ENCODE measurements around the gene TCF25.
"Not testable (repeated sequence)": the region's sequence is repeated elsewhere in the genome, so short reads cannot be mapped to it uniquely, and the experiment has no call there.

The TCF25 gene

DNA sequence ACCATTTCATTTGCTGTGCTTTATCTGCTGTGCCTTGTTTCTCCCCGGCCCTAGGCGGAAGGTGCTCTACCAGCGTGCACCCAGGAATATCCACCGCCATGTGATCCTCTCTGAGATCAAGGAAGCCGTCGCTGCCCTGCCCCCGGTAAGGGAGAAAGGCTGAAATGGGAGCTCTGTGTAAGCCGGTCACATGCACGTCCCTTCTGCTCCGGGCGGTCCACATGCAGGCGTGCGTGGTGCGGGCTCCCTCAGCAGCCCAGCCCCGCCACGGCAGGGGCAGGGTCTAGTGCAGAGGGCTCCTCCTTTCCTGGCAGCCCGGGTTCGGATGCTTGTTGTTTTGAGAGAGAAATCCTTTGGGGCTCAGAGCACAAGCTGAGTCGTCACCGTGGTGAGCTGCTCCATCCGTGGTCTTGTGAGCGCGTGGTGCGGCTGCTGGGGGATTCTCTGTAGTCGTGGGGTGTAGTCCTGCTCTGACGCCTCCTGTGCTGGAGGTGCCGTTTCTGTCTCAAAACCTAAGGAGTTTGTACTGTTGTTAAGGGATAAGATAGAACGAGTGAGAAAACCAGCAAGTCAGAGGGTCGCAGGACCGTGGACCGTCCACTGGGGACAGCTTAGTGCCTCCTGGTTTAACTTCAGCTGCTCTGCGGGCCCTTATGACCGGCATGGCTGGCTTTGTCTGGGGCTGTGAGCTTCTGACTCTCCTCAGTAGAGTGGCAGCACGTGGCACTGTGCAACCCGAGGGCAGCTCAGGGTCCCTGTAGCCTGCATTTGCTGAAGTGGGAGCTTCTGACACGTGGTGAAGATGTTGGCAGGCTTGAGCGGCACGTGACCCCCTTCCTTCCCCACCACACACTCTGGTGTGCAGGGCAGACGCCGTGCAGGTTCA lies 33.0 kb downstream of the TCF25 start:
- FAIRE-seq, result no peak

DNA sequence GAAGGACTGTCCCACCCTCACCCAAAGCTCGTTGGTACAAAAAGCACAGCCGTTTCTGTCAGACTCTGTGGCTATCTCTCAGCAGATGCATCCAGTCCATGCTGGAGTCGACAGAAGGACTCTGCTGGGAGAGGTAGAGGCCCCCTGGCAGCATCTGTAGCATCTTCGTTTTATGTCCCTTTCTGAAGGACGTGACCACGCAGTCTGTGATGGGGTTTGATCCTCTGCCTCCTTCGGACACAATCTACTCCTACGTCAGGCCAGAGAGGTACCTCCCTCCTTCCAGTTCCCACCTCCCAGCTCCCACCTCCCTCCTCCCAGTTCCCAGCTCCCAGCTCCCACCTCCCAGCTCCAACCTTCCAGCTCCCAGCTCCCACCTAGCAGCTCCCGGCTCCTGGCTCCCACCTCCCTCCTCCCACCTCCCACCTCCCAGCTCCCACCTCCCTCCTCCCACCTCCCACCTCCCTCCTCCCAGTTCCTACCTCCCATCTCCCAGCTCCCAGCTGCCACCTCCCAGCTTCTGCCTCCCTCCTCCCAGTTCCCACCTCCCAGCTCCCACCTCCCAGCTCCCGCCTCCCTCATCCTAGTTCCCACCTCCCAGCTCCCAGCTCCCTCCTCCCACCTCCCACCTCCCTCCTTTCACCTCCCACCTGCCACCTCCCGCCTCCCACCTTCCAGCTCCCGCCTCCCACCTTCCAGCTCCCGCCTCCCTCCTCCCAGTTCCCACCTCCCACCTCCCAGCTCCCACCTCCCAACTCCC lies 33.8 kb downstream of the TCF25 start:
- no peak for FAIRE-seq

DNA sequence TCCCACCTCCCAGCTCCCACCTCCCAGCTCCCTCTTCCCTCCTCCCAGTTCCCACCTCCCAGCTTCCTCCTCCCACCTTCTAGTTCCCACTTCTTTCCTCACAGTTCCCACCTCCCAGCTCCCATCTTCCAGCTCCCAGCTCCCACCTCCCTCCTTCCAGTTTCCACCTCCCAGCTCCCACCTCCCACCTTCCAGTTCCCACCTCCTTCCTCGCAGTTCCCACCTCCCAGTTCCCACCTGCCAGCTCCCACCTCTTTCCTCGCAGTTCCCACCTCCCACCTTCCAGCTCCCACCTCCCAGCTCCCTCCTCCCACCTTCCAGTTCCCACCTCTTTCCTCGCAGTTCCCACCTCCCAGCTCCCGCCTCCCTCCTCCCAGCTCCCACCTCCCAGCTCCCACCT lies 34.8 kb downstream of the TCF25 start:
- no peak for FAIRE-seq

DNA sequence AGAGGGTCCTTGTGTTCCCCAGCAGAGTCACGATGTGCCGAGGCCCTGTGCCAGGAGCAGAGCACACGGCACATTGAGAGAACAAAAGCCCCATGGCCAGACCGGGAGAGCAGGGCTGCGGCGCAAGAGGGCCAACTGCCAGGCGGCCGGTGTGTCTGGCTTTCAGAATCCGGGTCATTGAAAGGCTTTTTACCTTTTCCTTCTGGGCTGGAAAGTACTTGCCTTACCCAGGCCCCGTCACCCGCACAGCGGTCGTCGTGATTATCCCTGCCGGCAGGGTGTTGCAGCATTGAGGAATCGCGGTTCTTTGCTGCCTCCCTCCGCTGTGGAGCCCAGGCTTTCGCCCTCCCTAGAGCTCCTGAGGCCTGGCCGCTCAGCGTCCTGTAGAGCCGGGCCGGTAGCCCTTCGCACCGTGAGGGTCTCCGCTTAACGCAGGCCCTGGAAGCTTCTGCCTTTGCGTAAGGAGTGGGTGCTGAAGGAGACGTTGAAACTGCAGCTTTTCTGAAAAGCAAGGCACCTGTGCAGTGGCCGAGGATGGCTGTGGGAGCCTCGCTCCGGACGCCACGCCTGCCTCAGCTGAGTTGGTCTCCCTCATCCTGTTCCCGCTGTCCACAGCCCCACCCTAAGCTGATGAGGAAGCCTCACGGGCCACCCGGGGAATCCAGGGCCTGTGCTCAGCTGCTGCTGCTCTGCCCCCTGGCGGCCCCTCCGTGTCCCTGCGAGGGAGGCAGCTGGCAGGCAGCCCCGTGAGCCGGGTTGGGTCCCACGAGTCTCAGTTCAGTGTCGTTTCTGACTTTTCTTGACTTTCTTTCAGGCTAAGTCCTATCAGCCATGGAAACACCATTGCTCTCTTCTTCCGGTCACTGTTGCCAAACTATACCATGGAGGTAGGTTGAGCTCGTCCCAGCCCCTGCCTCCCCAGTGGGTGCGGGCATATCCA lies 36.7 kb downstream of the TCF25 start:
- FAIRE-seq, result no peak

DNA sequence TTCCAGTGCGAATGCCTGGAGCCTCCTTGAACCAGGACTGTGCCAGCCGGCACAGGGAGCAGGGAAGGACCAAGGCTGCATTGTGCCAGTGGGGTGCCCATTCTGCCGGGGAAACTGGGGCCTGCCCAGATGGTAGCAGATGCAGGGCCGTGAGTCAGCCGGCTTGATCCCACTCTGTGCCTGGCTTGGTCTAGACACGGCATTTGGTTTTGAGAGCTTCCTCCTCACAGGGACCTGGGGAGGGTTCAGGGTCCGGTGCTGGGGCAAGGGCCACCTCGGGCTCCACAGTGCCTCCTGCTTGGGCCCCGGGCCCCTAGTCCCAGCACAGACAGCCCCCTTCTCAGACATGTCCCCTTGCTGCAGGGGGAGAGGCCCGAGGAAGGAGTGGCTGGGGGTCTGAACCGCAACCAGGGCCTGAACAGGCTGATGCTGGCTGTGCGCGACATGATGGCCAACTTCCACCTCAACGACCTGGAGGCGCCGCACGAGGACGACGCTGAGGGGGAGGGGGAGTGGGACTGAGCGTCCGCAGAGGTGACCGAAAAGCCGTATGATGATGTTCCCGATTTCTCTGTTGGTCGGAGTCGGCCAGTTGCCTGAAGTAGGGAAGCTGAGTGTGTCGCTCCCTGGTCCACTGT lies 37.4 kb downstream of the TCF25 start:
- no peak for FAIRE-seq

DNA sequence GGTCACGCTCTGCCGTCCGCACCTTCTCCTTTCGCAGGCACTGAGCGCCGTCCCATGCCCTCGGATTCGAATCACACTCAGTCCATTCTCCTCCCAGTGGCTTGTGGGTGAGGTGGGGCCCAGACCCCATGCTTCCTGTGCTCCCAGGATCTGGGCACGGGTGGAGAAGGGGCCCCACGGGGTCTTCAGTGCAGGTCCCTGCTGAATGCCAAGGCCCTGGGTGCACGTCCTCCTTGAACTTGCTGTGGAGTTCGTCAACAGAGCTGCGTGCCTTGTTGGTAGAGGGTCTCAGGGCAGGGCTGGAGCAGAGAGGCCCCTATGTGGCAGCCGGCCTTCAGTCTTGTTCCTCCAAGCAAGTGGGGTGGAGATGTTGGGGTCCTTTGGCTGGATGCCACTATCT lies 38.0 kb downstream of the TCF25 start:
- FAIRE-seq, result no peak

DNA sequence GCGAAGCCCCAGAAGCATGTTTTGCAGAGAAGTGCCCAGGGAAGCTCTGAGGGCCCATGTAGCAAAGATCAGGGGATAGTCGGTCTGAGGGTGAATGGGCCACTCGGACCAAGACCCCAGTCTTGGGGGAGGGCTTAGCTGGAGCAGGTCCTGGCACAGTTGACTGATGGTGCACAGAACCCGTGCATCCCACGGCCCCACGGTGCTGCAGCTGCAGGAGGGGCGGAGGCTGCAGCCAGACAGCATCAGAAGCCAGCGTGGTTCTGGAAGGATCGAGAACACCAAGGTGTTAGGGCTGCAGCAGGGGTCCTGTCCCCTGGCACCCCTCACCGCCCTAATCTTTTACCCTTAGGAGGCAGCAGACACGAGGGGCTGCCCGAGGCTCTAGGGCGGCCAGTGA lies 38.8 kb downstream of the TCF25 start:
- no peak for FAIRE-seq

DNA sequence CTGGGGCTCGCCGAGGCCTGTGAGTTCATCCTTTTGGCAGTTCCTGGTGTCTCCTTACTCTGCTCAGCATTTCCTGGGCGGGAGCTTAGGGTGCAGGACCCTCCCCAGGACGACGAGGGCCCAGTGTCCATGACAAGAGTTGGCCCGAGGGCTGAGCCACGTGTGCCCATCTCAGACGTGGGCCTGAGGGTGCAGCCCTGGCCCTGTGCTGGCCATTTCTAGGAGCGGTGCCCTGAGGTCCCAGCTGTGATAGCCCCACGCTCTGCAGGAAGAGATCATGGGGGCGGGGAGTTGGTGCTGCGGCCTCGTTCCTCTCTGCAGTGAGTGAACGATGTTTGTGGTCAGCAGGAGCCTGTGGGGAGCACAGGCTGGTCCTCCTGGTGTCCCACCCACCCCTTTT lies 39.2 kb downstream of the TCF25 start:
- FAIRE-seq, result no peak

DNA sequence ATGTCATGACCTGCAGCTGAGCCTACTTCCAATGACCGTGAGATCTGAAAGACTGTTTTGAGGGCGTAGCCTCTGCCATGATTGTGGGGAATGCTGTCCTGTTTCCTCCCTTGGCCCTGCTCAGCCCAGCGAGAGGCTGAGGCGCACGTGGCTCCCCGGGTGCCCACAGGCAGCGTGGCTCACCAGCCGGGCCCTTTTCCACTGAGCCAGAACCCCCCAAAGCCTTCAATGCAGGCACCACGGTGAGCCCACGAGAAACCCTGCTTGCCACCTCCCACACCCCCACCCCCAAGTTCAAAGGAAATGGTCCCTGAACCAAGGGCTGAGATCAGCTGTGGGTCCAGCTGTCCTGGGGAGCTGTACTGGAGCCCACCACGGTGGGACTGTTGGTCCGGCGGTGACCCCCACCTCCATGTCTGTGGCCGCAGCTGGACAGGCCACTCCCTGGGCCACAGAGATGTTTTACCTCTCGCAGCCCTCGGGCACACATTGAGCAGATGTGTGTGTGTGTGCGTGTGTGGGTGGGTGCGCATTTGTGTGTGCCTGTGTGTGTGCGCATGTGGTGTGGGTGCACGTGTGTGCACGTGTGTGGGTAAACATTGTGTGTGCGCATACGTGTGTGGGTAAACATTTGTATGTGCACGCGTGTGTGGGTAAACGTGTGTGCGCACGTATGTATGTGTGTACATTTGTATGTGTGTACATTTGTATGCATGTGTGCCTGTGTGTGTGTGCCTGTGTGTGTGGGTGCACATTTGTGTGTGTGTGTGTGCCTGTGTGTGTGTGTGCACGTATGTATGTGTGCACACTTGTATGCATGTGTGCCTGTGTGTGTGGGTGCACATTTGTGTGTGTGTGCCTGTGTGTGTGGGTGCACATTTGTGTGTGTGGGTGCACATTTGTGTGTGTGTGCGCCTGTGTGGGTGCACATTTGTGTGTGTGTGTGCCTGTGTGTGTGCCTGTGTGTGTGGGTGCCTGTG lies 40.3 kb downstream of the TCF25 start:
- FAIRE-seq, result no peak

DNA sequence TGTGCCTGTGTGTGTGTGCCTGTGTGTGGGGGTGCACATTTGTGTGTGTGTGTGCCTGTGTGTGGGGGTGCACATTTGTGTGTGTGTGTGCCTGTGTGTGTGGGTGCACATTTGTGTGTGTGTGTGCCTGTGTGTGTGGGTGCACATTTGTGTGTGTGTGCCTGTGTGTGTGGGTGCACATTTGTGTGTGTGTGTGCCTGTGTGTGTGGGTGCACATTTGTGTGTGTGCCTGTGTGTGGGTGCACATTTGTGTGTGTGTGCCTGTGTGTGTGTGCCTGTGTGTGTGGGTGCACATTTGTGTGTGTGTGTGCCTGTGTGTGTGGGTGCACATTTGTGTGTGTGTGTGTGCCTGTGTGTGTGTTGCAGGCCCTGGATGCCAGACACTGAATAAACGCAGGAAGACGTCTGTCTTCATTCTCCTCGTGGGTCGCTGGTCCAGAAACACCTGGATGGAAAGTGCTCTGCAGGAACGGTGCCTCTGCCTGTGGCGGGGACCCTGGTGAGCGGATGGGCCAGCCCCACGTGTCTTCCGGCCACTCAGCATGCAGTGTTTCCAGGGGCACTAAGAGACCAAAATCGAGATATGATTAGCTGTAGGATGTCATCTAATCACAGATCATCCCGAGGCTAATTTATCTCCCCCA lies 41.4 kb downstream of the TCF25 start:
- not testable (repeated sequence) for FAIRE-seq

DNA sequence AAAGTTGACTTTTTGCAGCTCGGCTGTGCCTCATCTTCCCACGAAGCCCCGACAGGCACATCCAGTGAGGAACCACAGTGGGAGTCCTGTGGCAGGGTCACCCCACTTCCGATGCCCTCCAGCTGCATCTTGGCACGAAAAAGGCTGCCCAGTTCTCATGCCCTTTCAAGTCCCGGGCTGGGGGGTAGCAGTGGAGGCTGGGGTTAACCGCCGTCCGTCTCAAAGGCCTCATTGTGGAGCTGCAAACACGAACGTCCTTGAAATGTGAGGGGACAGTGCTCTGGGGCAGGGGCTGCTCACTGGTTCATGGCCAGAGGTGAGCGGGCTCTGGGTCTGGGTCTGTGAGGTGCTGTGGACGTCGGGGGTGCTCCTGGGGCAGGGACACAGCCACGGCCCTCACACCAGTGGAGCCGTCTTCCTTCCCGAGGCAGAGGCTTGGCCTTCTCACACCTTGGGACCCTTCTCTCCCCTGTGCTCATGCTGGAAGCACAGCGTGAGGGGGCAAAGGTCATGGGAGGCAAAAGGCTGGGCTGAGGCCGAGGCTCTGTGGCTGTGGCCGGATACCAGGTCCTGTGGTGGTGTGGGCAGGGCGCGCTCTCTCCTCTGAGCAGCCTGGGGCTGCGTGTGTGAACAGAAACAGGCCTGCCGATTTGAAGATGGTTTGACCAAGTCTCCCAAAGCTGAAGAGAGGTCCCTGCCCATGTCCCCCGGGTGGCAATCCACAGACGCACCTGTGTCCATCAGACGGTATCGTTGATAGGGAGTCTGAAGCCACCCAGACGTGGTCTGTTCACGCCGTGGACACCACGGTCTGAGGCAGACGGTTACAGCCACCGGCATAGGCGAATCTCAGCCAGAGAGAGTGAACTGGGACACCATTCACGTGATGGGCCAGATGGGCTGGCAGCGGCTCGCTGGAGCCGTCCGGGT lies 42.2 kb downstream of the TCF25 start:
- FAIRE-seq, result no peak

DNA sequence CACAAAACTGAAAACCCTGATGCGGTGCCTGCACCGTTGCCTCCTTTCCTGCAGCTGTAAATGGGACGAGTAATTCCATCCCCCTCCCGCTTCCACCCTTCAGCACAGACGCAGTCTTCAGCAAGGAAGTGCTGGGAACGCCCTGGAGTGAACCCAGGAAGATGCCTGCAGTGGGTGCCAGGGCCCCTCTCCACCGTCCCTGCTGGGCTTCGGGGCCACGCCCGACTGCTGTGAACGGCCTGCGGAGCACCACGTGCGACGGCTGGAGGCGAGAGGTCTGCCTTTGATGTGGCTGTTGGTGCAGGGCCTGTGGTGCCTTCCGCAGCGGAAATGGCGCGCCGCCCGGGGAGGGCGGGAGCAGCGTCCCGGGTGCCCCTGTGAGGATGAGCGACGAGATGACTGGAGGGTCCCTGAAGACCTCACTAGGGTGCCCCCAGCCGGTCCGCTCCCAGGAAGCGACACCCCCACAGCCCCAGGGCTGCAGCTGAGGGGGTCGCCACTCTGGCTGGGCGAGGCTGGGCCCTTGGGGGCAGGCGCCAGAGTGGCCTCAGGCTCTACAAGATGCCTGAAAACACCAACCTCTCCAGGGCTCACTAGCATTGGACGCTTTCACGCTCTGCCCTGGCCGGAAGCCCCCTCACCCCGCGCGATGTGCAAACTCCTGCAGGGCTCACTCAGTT lies 44.5 kb downstream of the TCF25 start:
- no peak for FAIRE-seq

DNA sequence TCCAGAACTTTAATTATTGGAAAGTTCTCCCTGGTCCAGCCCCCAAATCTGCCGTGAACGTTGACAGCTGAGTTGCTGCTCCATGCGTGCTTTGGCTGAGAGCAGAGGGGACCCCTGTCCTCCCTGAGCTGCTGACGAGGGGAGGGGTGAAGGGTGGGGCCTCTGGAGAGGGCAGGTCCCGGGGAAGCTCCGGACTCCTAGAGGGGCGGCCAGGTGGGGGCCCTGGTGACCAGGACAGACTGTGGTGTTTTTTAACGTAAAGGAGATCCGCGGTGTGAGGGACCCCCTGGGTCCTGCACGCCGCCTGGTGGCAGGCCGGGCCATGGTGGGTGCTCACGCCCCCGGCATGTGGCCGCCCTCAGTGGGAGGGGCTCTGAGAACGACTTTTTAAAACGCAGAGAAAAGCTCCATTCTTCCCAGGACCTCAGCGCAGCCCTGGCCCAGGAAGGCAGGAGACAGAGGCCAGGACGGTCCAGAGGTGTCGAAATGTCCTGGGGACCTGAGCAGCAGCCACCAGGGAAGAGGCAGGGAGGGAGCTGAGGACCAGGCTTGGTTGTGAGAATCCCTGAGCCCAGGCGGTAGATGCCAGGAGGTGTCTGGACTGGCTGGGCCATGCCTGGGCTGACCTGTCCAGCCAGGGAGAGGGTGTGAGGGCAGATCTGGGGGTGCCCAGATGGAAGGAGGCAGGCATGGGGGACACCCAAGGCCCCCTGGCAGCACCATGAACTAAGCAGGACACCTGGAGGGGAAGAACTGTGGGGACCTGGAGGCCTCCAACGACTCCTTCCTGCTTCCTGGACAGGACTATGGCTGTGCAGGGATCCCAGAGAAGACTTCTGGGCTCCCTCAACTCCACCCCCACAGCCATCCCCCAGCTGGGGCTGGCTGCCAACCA lies 45.3 kb downstream of the TCF25 start, which contains the start of gene MC1R:
MC1R (plus strand) TSS at position 410 of the 895 bp plus-strand sequence; CDS start at position 807, 397 bp downstream.
- no peak for FAIRE-seq

DNA sequence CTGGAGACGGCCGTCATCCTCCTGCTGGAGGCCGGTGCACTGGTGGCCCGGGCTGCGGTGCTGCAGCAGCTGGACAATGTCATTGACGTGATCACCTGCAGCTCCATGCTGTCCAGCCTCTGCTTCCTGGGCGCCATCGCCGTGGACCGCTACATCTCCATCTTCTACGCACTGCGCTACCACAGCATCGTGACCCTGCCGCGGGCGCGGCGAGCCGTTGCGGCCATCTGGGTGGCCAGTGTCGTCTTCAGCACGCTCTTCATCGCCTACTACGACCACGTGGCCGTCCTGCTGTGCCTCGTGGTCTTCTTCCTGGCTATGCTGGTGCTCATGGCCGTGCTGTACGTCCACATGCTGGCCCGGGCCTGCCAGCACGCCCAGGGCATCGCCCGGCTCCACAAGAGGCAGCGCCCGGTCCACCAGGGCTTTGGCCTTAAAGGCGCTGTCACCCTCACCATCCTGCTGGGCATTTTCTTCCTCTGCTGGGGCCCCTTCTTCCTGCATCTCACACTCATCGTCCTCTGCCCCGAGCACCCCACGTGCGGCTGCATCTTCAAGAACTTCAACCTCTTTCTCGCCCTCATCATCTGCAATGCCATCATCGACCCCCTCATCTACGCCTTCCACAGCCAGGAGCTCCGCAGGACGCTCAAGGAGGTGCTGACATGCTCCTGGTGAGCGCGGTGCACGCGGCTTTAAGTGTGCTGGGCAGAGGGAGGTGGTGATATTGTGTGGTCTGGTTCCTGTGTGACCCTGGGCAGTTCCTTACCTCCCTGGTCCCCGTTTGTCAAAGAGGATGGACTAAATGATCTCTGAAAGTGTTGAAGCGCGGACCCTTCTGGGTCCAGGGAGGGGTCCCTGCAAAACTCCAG lies 46.4 kb downstream of the TCF25 start:
- no peak for FAIRE-seq

DNA sequence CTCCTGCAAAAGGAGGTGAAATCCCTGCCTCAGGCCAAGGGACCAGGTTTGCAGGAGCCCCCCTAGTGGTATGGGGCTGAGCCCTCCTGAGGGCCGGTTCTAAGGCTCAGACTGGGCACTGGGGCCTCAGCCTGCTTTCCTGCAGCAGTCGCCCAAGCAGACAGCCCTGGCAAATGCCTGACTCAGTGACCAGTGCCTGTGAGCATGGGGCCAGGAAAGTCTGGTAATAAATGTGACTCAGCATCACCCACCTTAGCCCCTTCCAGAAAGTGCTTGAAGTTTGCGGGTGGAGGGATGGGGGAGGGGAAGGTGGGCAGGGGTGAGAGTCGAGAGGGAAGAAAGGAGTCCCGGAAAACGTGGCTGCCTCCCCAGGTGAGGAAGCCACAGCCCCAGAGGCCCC lies 47.3 kb downstream of the TCF25 start:
- no peak for FAIRE-seq

DNA sequence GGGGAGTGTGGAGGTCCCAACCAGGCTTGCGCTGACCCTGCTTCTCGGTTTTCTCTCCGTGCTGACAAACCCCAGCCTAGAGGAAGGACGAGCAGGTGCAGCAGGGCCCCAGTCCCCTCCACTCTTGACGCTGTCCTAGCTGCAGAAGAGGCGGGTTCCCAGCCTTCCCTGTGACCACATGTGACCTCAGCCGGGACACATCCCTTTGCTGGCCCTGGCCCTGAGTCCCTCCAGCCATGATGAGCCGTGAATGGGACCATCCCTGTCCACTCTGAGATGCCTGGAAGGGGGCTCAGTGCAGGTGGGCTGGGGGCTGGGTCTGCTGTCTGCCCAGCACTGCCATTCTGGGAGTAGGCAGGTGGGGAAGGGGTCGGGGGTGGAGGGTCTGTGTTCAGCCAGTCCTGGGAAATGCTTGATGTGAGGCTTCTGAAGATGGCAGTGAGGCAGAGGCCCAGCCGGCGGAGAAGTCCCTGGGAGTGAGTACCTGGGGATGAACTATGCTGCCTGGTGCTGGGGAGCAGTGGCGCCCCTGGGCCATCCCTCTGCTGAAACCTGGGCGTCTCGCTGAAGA lies 47.8 kb downstream of the TCF25 start:
- FAIRE-seq, result no peak
